SW480 (cell line): ENCODE measurements around the gene CCSER1.
"Not testable (repeated sequence)": the region's sequence is repeated elsewhere in the genome, so short reads cannot be mapped to it uniquely, and the experiment has no call there.

Source experiments
- DNase-seq: peaks from one replicate; pipeline ENCODE4 v3.0.0-alpha.2; 2016; ENCODE audit warnings: low spot score

Gene CCSER1

GRCh38 chr4:91064157-91064853 is 937.1 kb downstream of the CCSER1 start:
- no peak for DNase-seq

GRCh38 chr4:91065117-91065516 is 937.9 kb downstream of the CCSER1 start:
- DNase-seq: no peak

GRCh38 chr4:91070736-91071135 is 943.5 kb downstream of the CCSER1 start:
- no peak for DNase-seq

- no peak for DNase-seq
Measured at GRCh38 chr4:91076147-91076546, 949.0 kb downstream of the CCSER1 start.

GRCh38 chr4:91085961-91086360 is 958.8 kb downstream of the CCSER1 start:
- DNase-seq: no peak

- no peak for DNase-seq
Measured at GRCh38 chr4:91087743-91088142, 960.5 kb downstream of the CCSER1 start.

GRCh38 chr4:91089178-91089577 is 962.0 kb downstream of the CCSER1 start:
- DNase-seq: no peak

GRCh38 chr4:91092398-91092980 is 965.3 kb downstream of the CCSER1 start:
- no peak for DNase-seq

- not testable (repeated sequence) for DNase-seq
Measured at GRCh38 chr4:91094220-91094619, 967.0 kb downstream of the CCSER1 start.

GRCh38 chr4:91099666-91100065 is 972.5 kb downstream of the CCSER1 start:
- DNase-seq: no peak

GRCh38 chr4:91108751-91109150 is 981.6 kb downstream of the CCSER1 start:
- no peak for DNase-seq

- no peak for DNase-seq
Measured at GRCh38 chr4:91111556-91111955, 984.4 kb downstream of the CCSER1 start.

GRCh38 chr4:91113130-91113706 is 986.0 kb downstream of the CCSER1 start:
- no peak for DNase-seq

GRCh38 chr4:91114386-91114785 is 987.2 kb downstream of the CCSER1 start:
- no peak for DNase-seq

GRCh38 chr4:91116861-91117260 is 989.7 kb downstream of the CCSER1 start:
- DNase-seq: no peak

- no peak for DNase-seq
Measured at GRCh38 chr4:91118597-91118996, 991.4 kb downstream of the CCSER1 start.

GRCh38 chr4:91123742-91124141 is 996.5 kb downstream of the CCSER1 start:
- DNase-seq: no peak

GRCh38 chr4:91127192-91127591 is 1000.0 kb downstream of the CCSER1 start:
- DNase-seq: no peak

- no peak for DNase-seq
Measured at GRCh38 chr4:91127831-91128230, 1000.6 kb downstream of the CCSER1 start.

- DNase-seq: no peak
Measured at GRCh38 chr4:91128519-91128918, 1001.3 kb downstream of the CCSER1 start.

GRCh38 chr4:91147067-91147466 is 1019.9 kb downstream of the CCSER1 start:
- DNase-seq: no peak

- not testable (repeated sequence) for DNase-seq
Measured at GRCh38 chr4:91154041-91154440, 1026.8 kb downstream of the CCSER1 start.

GRCh38 chr4:91167864-91168653 is 1040.9 kb downstream of the CCSER1 start:
- DNase-seq: not testable (repeated sequence)
